ENCODE measurements around the gene OR4K2.
"Not testable (repeated sequence)": the region's sequence is repeated elsewhere in the genome, so short reads cannot be mapped to it uniquely, and the experiment has no call there.

OR4K2 gene, protein sequence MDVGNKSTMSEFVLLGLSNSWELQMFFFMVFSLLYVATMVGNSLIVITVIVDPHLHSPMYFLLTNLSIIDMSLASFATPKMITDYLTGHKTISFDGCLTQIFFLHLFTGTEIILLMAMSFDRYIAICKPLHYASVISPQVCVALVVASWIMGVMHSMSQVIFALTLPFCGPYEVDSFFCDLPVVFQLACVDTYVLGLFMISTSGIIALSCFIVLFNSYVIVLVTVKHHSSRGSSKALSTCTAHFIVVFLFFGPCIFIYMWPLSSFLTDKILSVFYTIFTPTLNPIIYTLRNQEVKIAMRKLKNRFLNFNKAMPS

GRCh38 chr14:19874842-19875241 lies at the start of gene OR4K2:
TSS of gene OR4K2 (plus strand) at chr14:19875142. CDS start at chr14:19876268, 1,126 bp downstream.
- no peak for DNase-seq

- DNase-seq = not testable (repeated sequence)
Observed at GRCh38 chr14:19827626-19828244, 47.2 kb upstream of the OR4K2 start.

DNA sequence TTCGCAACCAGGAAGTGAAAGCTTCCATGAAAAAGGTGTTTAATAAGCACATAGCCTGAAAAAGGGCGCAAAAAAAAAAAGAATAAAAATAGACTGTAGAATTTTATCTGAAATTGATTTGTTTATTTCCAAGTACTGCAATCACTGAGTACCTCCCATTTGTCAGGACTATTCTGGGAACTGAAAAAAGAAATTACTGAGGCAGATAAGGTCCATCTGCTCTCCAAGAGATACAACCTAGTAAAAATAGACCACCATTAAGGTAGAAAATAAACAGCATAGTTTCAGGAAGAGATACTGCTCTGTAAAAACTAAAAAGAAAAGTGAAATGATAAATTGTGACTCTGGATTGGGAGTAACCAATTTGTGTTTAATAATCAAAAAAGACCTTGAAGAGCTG lies 46.6 kb upstream of the OR4K2 start:
- DNase-seq = no peak

DNA sequence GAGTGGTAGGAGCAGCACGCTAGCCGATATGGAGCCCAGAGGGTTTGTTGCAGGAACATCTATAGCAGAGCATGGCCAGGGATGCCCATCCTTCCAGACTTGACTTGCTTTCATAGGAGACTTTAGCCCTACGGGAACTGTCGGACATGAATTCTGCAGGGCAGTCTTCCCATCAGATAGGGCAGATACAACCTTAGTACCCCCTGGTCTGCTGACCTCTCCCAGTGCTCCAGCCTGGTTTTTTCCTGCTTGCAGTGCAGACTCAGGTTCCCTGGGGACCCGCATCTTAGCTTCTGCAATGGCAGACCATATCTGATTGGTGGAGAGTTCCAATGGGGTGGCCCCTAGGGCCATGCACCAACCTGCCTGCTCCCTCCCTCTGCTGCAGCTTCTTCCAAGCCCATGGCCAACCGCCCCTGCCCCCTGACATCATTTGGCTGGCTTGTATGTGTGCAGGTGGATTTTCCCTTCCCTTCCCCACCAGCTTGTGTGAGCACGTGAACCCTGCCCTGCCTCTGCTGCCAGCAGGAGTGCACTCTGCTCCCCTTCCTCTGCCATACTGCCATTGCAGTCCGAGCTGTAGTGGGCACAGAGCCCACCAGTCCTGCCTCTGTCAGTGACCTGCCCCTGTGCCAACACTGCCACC lies 40.6 kb upstream of the OR4K2 start:
- not testable (repeated sequence) for DNase-seq

DNA sequence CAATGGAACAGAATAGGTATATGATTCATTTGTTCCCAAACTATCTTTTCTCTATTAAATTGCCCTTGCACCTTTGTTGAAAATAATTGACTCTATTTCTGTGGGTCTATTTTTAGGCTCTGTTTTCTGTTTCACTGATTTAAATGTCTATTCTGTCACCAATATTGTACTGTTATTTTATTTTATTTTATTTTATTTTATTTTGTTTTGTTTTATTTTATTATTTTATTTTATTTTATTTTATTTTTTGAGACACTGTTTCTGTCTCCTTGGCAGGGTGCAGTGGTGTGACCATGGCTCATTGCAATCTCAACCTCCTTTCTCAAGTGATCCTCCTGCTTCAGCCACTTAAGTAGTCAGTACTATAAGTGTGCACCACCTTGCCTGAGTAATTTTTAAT lies 36.5 kb upstream of the OR4K2 start:
- no peak for DNase-seq

- no peak for DNase-seq
Observed at GRCh38 chr14:19851365-19851764, 23.6 kb upstream of the OR4K2 start.

GRCh38 chr14:19866061-19866669 lies 8.8 kb upstream of the OR4K2 start:
- DNase-seq = not testable (repeated sequence)

GRCh38 chr14:19873178-19873577 lies 1.8 kb upstream of the OR4K2 start:
- no peak for DNase-seq

DNA sequence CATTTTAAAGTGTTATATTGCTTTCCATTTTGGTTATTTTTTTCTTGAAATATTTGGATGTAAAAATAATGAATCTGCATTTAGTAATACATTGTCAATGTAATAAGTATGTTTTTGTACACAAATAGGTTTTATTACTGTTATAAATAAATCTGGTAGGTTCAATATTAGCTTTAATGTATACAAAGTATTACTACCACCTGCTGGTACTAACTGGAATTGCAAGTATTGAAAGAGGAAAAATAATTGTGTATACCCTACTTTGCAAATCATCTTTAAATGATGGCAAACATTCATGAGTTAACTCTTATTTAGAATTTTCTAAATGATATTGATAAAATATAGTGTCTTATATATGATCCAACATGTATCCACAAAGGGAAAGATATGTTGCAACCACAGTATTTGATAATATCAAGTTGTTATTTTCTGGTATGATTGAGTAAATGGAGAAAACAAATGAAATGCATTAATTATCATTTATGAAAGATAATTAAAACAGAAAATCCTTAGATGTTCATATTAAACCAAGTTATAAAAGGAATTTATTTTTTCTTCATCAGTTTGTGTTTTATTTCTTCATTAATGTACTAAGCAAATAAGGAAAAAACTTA lies 3.2 kb downstream of the OR4K2 start:
- no peak for DNase-seq

DNA sequence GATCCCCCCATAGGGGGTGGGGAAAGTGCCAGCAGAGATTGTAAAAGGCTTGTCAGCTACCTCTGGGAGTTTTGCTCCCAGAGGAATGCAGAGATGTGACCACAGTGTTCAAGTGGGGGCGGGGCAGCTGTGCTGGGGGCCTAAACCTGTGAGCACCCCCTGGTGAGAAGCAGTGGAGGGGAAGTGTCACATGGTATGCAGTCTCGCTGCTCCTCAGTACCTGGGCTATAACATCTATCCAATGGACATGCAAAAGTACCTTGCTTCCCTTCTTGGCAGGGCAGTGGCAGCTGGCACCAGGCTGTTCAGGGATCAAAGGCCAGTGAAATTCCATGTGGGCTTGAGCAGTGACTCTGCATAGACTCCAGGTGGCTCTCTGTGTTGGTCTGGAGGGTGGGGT lies 20.3 kb downstream of the OR4K2 start:
- no peak for DNase-seq

- DNase-seq = no peak
Observed at GRCh38 chr14:19900999-19901398, 26.1 kb downstream of the OR4K2 start.

DNA sequence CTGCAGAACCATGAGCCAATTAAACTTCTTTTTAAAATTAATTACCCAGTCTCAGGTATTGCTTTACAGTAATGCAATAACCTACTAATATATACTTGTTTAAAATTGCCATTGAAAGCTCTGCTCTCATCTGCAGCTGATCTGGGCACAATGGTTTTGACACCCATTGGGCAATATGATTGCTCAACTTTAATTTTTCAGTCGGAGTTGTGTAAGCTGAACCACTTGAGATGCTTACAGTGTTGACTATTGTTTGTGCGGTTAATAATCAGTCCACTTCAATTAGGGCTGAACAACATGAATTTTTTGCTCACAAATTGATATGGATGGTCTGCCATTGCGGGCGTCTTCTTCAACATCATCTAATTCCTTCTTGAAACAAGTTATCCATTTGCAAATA lies 27.5 kb downstream of the OR4K2 start:
- no peak for DNase-seq

- no peak for DNase-seq
Observed at GRCh38 chr14:19906665-19907064, 31.7 kb downstream of the OR4K2 start.

GRCh38 chr14:19911114-19911513 lies 36.2 kb downstream of the OR4K2 start:
- DNase-seq = no peak

DNA sequence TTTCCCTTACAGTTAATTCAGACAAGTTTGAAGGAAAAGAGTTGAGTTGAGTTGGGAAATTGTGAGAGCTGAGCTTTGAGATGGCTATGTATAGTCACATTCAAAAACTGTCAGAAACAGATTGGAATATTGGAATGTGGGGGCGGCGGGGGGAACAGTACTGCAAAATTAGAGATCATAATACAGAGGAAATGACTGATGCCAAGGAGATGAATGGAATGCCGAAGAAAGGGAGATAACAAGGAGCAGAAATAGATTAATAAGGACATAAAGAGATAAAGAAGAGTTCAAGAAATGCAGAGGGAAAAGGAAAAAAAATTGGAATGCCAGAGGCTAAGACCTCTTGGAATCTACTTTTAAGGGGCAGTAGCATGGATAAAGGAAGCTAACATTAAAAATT lies 42.3 kb downstream of the OR4K2 start:
- DNase-seq = no peak

DNA sequence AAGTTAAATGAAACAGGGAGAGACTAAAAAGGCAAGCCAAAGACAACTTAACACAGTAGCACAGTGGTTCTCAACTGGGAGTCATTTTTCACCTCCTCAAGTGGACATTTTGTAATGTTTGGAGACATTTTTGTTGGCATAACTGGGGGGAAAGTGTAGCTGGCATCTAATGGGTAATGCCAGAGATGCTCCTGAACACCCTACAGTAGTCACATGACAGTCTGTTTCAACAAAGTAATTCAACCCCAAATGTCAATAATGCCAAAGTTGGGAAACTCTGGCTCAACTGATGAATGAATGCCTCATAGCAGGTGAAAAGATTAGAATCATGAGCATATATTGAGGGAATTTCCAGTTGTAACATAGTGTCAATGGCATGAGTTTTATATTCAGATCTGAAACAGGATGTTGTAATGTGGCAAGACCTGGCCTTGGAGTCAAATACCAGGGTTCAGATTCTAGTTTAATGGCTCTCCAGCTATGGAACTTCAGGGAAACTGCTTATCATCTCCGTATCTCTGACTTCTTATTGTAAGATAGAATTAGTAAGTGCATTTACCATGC lies 43.1 kb downstream of the OR4K2 start:
- no peak for DNase-seq

DNA sequence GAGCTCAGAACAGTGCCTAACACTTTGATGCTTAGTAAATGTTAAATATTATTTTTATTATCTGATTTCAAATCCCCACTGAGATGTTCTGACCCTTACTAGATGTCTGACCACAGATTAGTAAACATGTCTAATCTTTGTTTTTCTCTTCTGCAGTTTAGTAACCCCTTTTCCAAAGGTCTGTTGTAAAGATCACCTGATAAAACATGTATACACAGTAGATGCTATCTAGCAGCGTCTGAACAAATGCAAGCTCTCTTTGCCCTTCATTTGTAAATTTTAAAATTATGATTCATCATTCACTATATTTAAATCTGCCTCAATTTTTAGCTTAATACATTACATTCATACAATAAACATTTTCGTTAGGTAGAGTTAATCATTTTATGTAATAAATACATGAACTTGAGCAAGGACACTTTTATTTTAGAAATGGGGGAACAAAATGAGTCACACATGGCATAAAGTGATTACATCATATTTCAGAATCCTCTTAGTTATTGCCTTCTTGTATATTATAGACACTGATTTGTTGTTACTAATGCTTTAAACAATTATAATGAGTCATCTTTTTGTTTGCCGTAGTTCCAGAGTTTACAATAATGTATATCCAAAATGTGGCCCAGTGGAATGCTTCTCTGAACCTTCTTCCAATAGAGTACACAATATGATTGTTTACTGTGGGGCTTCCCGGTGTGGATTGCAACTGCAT lies 43.8 kb downstream of the OR4K2 start:
- DNase-seq = no peak

DNA sequence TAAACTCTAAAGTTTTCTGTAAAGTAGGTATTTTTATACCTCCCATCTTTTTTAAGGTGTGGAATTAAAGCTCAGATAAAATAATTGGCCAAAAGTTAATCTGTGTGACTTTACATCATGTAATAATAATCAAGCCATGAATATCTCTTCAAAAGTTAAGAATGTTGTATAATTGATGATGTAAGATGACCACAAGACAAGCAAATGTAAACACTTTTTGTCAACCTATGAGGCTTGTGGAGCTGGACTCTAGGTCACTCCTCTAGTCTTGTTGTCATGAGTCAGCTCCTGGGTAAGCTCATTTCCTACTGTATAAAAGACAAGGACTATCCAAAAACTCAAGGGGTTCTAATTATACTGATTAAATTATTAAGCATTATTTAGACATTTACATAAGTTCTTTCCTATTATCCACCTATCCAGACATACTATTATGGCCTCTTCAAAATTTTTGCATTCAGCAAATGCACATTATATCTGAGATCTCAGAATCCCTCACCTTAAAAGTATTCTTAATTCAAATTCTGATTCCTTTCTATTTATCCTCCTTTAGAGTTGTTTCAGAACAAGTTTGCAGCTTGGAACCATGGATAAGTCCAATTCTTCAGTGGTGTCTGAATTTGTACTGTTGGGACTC lies 45.2 kb downstream of the OR4K2 start, which contains the start of gene OR4K5:
Gene OR4K5 (plus strand): TSS at position 587 of the 637 bp plus-strand sequence. CDS start 0 bp downstream, at position 587.
- DNase-seq = no peak

DNA sequence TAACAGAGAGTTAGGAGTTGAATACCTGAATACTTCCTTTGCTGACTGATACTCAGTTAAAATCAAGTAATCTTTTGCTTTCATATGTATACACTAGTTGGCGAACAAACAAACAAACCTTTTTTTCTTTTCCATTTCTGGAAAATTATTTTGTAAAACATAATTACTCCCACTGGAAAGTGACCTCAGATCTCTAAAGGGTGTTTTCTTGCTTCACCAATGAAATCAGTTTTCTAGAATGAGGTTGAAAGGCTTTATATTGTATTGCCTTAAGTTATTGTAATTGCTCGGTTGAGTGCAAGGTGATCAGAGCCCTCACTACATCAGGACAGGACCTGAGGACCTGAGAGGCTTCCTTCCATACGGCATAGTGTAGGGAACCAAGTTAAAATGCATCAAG lies 55.7 kb downstream of the OR4K2 start, which contains the start of gene OR4K1:
Gene OR4K1 (plus strand): TSS at position 301 of the 400 bp plus-strand sequence. CDS start 4,750 bp downstream, outside the sequence.
- no peak for DNase-seq
